HG02943 (cell line): Measurements from ENCODE around the gene S100A14.

Source experiments
- ATAC-seq: cut with Tn5 transposase; IDR thresholded peaks from one replicate; pipeline ENCODE4 v1.9.1; 2021; ENCODE audit warnings: mild to moderate bottlenecking, low read depth, moderate library complexity; ENCODE audit not compliant: unreplicated experiment

S100A14 gene

GRCh38 chr1:153619171-153619570, 3.0 kb upstream of the S100A14 start:
- no peak for ATAC-seq

- ATAC-seq: no peak
Measured at GRCh38 chr1:153617663-153618062, 1.5 kb upstream of the S100A14 start.

GRCh38 chr1:153616917-153617311, 789 bp upstream of the S100A14 start:
- no peak for ATAC-seq

- ATAC-seq: no peak
Measured at GRCh38 chr1:153615406-153615805, 719 bp downstream of the S100A14 start.

- no peak for ATAC-seq
Measured at GRCh38 chr1:153614906-153615305, 1.2 kb downstream of the S100A14 start.

GRCh38 chr1:153614189-153614900, 1.8 kb downstream of the S100A14 start:
- no peak for ATAC-seq

GRCh38 chr1:153613406-153613805, 2.7 kb downstream of the S100A14 start:
- no peak for ATAC-seq

- no peak for ATAC-seq
Measured at GRCh38 chr1:153612755-153613331, 3.3 kb downstream of the S100A14 start, which contains the start of gene S100A16. Gene S100A16 (minus strand): TSS chr1:153613137. CDS start chr1:153608151, 4,986 bp downstream.

- no peak for ATAC-seq
Measured at GRCh38 chr1:153612111-153612754, 3.9 kb downstream of the S100A14 start.

GRCh38 chr1:153611356-153611755, 4.8 kb downstream of the S100A14 start:
- ATAC-seq: no peak

GRCh38 chr1:153610811-153611301, 5.3 kb downstream of the S100A14 start:
- ATAC-seq: no peak

GRCh38 chr1:153610334-153610733, 5.8 kb downstream of the S100A14 start:
- no peak for ATAC-seq

- ATAC-seq: no peak
Measured at GRCh38 chr1:153609585-153609907, 6.6 kb downstream of the S100A14 start.

- no peak for ATAC-seq
Measured at GRCh38 chr1:153608742-153609584, 7.2 kb downstream of the S100A14 start.

GRCh38 chr1:153608089-153608682, 7.9 kb downstream of the S100A14 start:
- no peak for ATAC-seq

- ATAC-seq: no peak
Measured at GRCh38 chr1:153607381-153607780, 8.7 kb downstream of the S100A14 start.

GRCh38 chr1:153606194-153606593, 9.9 kb downstream of the S100A14 start:
- no peak for ATAC-seq

- ATAC-seq: no peak
Measured at GRCh38 chr1:153602749-153603148, 13.4 kb downstream of the S100A14 start.

- ATAC-seq: no peak
Measured at GRCh38 chr1:153599847-153600246, 16.3 kb downstream of the S100A14 start.
